C4-2B (cell line): Measurements from ENCODE around the gene OPRD1.

Experiments
- H3K27ac ChIP-seq: fragments of 450-650 bp; 2 replicates; pipeline ENCODE4 v1.5.1; 2017
- ZFX ChIP-seq: fragments of 450-650 bp; IDR thresholded peaks from 2 replicates; pipeline ENCODE4 v1.6.1; 2017
- TF ChIP-seq, protein P1 (sequence below): fragments of 450-650 bp; conservative IDR thresholded peaks from 2 replicates; pipeline ENCODE4 v1.5.1; 2017; ENCODE audit warnings: mild to moderate bottlenecking

Gene OPRD1

GRCh38 chr1:28804071-28804470 lies 7.9 kb upstream of the OPRD1 start:
- TF ChIP-seq ZFX = no peak
- TF ChIP-seq, protein P1, sequence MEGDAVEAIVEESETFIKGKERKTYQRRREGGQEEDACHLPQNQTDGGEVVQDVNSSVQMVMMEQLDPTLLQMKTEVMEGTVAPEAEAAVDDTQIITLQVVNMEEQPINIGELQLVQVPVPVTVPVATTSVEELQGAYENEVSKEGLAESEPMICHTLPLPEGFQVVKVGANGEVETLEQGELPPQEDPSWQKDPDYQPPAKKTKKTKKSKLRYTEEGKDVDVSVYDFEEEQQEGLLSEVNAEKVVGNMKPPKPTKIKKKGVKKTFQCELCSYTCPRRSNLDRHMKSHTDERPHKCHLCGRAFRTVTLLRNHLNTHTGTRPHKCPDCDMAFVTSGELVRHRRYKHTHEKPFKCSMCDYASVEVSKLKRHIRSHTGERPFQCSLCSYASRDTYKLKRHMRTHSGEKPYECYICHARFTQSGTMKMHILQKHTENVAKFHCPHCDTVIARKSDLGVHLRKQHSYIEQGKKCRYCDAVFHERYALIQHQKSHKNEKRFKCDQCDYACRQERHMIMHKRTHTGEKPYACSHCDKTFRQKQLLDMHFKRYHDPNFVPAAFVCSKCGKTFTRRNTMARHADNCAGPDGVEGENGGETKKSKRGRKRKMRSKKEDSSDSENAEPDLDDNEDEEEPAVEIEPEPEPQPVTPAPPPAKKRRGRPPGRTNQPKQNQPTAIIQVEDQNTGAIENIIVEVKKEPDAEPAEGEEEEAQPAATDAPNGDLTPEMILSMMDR = no peak
- H3K27ac ChIP-seq = no peak overlapping the region

- TF ChIP-seq, protein P1 = no peak
- no peak for TF ChIP-seq ZFX
- no peak overlapping the region for H3K27ac ChIP-seq
Measured at GRCh38 chr1:28807046-28807445, 4.9 kb upstream of the OPRD1 start.

GRCh38 chr1:28807986-28808385 lies 4.0 kb upstream of the OPRD1 start:
- TF ChIP-seq, protein P1 = no peak
- TF ChIP-seq ZFX = no peak
- no peak overlapping the region for H3K27ac ChIP-seq

DNA sequence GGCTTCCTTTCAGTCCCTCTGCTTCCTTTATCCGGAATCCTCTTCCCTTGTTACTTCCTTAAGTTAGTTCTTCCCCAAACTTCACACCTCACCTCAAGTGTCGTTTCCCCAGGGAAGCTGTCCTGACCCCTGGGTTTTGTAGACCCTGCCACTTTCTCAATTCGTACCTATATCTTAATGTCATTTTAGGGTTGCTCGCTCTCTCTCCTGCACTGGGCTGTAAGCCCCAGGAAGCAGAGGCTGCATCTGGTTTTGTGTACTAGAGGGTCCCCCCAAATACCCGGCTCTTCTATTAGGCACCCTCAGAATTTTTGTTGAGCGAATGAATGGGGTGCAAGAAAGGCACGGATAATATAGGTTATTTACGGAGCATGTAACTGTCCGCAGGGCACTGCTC lies 603 bp upstream of the OPRD1 start:
- TF ChIP-seq, protein P1 = no peak
- TF ChIP-seq ZFX = no peak
- no peak overlapping the region for H3K27ac ChIP-seq

DNA sequence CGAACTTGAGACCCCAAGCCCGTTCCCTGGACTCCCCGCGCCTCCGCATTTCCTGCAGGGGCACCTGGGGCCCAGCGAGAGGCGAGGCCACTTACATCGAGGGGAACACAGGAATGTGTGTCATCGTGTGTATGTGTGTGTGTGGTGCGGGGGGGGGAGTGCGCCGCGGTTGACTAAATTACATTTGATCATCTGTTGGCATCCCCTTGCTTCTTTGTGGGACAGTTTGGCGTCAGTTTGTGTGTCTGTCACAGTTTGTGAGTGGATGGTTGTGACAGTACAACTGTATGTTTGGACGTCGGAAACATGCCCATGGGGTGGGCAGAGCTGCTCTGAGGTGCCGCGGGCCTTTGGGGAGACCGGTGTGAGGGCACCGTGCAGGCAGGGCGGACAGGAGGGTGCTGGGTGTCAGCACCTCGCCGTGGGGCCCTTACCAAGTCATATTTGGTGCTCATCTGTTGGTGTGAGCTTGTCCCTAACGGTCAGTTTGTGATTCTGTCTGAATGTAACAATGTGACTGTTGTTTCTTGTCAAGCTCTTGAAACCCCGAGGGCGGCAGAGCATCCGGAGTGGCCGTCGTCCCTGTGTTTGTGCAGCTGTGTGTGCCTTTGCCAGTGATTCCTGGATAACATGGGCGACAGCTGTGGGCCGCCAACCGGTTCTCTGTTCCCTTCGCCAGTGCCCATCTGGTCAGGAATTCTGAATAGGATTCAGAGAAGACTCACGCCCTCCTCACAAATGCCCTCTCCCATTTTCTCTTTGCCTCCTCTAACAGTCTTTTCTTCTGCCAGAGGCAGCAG lies 899 bp downstream of the OPRD1 start:
- no peak for TF ChIP-seq ZFX
- TF ChIP-seq, protein P1 = no peak
- H3K27ac ChIP-seq = no peak overlapping the region

GRCh38 chr1:28813931-28814465 lies 2.0 kb downstream of the OPRD1 start:
- no peak for TF ChIP-seq ZFX
- TF ChIP-seq, protein P1 = no peak
- H3K27ac ChIP-seq = no peak overlapping the region

DNA sequence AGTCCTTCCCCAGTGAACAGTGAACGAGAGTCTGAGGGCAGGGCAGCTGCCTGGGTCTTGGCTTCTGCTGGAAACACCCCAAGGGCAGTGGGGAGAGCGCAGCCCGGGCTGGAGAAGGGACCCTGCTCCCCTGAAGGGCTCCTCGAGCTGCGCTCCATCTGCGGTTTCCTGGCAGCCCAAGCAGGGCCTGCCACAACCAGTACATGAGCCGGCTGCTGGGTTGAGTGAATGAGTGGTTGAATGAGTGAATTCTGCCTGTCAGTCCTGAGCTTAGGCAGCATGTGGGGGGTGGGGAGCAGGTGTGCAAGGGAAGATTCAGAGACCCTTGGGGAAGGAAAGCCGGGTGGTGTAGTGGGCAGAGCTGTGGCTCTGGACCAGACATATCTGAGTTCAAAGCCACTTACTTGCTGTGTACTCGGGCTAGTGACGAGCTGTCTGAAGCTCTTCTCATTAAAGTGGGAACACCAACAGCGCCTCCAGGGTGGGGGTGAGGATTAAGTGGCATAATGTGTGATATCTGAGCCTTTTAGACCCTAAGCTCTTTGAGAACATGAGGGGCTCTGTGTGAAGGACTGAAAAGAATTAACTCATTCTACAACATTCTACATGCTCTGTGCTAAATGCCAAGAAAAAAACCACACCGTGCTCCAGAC lies 3.7 kb downstream of the OPRD1 start:
- TF ChIP-seq ZFX = no peak
- TF ChIP-seq, protein P1 = no peak
- no peak overlapping the region for H3K27ac ChIP-seq
